Smooth muscle cell (in vitro differentiated cells): ENCODE measurements around the gene RNF26. TPM values are rescaled to one million over a fixed set of nuclear protein-coding genes. Genes with fewer than 3 reads are reported as not detected.

Experiments
- DNase-seq: peaks from one replicate; lab custom pipeline; 2025; ENCODE audit not compliant: unreplicated experiment; lab: John Stamatoyannopoulos, UW
- H2AFZ ChIP-seq: fragments of 200-600 bp; sonication (generic); 2 replicates; pipeline ENCODE4 v1.6.0; 2016; ENCODE audit warnings: antibody characterized with exemption, low read depth, mild to moderate bottlenecking
- H3F3A ChIP-seq: fragments of 200-600 bp; sonication (generic); 2 replicates; pipeline ENCODE4 v1.6.0; 2017; ENCODE audit warnings: antibody characterized with exemption, low read depth
- H3K27ac ChIP-seq: fragments of 200-600 bp; sonication (generic); 2 replicates; pipeline ENCODE4 v1.5.1; 2016; ENCODE audit warnings: low read depth, mild to moderate bottlenecking
- H3K27me3 ChIP-seq: fragments of 200-600 bp; sonication (generic); 2 replicates; pipeline ENCODE4 v1.6.1; 2016; ENCODE audit warnings: low read depth, mild to moderate bottlenecking
- H3K36me3 ChIP-seq: fragments of 200-600 bp; sonication (generic); 2 replicates; pipeline ENCODE4 v1.5.1; 2016; ENCODE audit warnings: low read depth
- H3K4me1 ChIP-seq: fragments of 200-600 bp; sonication (generic); 2 replicates; pipeline ENCODE4 v1.5.1; 2016; ENCODE audit warnings: low read depth
- H3K4me2 ChIP-seq: fragments of 200-600 bp; sonication (generic); 2 replicates; pipeline ENCODE4 v1.6.0; 2016; ENCODE audit warnings: mild to moderate bottlenecking
- H3K4me3 ChIP-seq: fragments of 200-600 bp; sonication (generic); 2 replicates; pipeline ENCODE4 v1.5.1; 2016; ENCODE audit warnings: mild to moderate bottlenecking
- H3K79me2 ChIP-seq: fragments of 200-600 bp; sonication (generic); 2 replicates; pipeline ENCODE4 v1.6.0; 2016; ENCODE audit warnings: low read depth, mild to moderate bottlenecking
- H3K9ac ChIP-seq: fragments of 200-600 bp; sonication (generic); 2 replicates; pipeline ENCODE4 v1.6.0; 2016; ENCODE audit warnings: low read depth
- H3K9me3 ChIP-seq: fragments of 200-600 bp; sonication (generic); replicated peaks from 2 replicates; pipeline ENCODE4 v1.5.1; 2016; ENCODE audit warnings: low read depth
- H4K20me1 ChIP-seq: fragments of 200-600 bp; sonication (generic); 2 replicates; pipeline ENCODE4 v1.6.0; 2016; ENCODE audit warnings: low read depth
- CTCF ChIP-seq: fragments of 200-600 bp; sonication (generic); IDR thresholded peaks from 2 replicates; pipeline ENCODE4 v1.5.1; 2017; ENCODE audit warnings: borderline replicate concordance, mild to moderate bottlenecking, antibody characterized with exemption; ENCODE audit not compliant: insufficient read depth, poor library complexity, severe bottlenecking
- WGBS: methylation state at CpG from one replicate; pipeline ENCODE4 v1.1.7; 2016; ENCODE audit warnings: low lambda C conversion rate; 5-methylcytosine and 5-hydroxymethylcytosine counted together
- polyA plus RNA-seq: library from polyadenylated mRNA; unstranded; fragments of >200 nt; fragmentation: Nextera tagmentation; extraction: Ambion mirVana; gene quantifications from 2 replicates; pipeline ENCODE4 v1.2.1, GENCODE V29; 2016
- total RNA-seq: library from RNA; depleted of rRNA; stranded (reverse); fragments of >200 nt; gene quantifications from 2 replicates; pipeline ENCODE4 v1.2.3, GENCODE V29; 2014

Gene RNF26
- total and polyA plus RNA-seq, 2 experiments from 2014 or later, result 14.6 to 63.1 TPM

DNA sequence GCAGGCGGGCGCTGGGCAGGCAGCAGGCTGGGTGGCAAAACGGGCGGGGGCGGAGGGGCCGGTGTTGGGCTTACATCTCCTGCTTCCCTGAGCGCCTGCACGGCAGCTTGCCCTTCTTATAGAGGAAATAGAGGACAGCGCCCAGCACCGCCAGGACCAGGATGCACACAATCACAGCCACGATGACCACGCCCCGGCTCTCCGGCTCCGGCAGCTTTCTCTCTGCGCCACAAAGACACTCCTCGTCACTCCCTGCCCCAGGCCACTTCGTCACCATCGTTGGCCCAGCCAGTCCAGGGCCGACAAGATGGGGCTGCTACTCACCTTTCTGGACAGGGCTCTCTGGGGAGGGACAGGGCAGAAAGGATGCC, 23.7 kb upstream of the RNF26 start:
- H3K9me3 ChIP-seq, result no peaks in the 10 kb centered on the region
- no peak overlapping the region for H3K4me2 ChIP-seq
- H3F3A ChIP-seq, result no peaks in the 10 kb centered on the region
- no peaks in the 10 kb centered on the region for H4K20me1 ChIP-seq
- H3K4me3 ChIP-seq, result no peak overlapping the region
- no peak for DNase-seq
- H3K79me2 ChIP-seq, result no peaks in the 10 kb centered on the region
- no peaks in the 10 kb centered on the region for H3K36me3 ChIP-seq
- H3K9ac ChIP-seq, result no peak overlapping the region
- peaks cover 21% of the 10 kb centered on the region for H3K4me1 ChIP-seq
- TF ChIP-seq CTCF, result no peak
- 95% methylated on average over 20 of the region's 20 CpGs for WGBS
- H3K27ac ChIP-seq, result no peak overlapping the region
- no peak overlapping the region for H2AFZ ChIP-seq
- no peaks in the 10 kb centered on the region for H3K27me3 ChIP-seq

DNA sequence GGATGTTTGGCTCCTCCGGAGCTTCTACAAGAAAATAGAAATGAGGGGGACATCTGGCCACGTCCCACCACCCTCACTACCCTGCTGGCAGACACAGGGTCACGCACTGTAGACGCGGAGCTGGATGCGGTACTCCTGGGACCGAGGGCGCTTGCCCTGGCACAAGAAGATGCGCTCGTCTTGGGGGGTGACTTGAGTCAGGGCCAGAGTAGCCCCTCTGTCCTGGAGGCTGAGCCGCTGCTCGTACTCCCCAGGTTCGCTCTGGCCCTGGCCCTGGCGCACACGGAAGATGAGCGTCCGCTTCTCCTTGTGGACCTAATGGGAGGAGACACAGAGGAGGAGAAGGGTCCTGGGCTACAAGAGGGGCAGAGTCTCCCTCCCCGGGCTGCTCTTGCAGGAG, 19.6 kb upstream of the RNF26 start:
- H3K27ac ChIP-seq, result no peak overlapping the region
- H3K9me3 ChIP-seq, result no peaks in the 10 kb centered on the region
- H2AFZ ChIP-seq, result no peak overlapping the region
- peaks cover 44% of the 10 kb centered on the region for H3K4me1 ChIP-seq
- no peaks in the 10 kb centered on the region for H3K36me3 ChIP-seq
- 94% methylated on average over 18 of the region's 18 CpGs for WGBS
- DNase-seq, result no peak
- peak overlapping the region; percentile 73 for H3K4me3 ChIP-seq
- peak overlapping the region; percentile 100 for H3K4me2 ChIP-seq
- H4K20me1 ChIP-seq, result no peaks in the 10 kb centered on the region
- no peaks in the 10 kb centered on the region for H3K27me3 ChIP-seq
- no peak overlapping the region for H3K9ac ChIP-seq
- no peak for TF ChIP-seq CTCF
- peaks cover 20% of the 10 kb centered on the region for H3F3A ChIP-seq
- no peaks in the 10 kb centered on the region for H3K79me2 ChIP-seq

DNA sequence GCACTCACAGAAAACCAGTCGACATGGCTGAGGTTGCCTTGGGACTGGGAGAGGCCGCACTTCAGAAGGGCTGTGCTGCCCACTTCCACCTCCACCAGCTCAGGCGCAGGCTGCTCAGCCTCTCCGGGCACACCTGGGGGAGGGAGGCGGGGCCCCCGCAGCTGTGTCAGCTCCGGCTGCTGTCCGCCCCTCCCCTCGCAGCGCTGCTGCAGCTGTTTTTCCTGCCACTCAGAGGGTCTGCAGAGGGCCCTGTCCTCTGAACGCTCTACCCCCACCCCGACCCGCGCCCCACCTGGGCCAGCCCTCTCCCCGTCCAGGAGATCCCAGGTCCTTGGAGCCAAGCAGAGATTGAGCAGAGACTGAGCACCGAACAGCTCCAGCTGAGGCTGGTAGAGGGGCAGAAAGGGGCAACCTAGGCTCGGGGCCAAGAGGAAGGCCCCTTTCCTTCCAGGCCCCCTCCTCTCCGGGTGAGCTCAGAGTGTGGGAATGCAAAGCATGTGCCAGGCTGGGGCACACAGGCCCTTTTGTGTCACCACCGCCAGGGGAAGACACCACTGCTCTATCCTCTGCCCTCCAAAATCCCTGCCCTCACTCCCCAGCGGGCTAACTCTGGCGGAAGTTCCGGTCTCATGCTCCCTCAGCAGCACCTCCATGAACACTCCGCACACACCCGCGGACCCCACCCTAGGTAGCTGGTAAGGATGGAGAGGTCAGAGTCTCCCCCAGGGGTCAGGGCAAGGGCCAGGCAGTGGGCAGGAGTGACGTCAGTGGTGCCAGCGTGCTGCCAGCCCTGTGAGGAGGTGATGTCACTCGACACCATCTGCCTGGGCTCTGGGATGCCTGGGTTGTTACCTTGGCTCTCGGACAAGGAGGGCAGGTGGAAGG, 19.0 kb upstream of the RNF26 start:
- 16% methylated on average over 26 of the region's 29 CpGs for WGBS
- Histone ChIP-seq H3K36me3 (no peaks in the 10 kb centered on the region), H3F3A (peaks cover 27% of the 10 kb centered on the region), H3K4me2 (peak overlapping the region; percentile 100), H2AFZ (peak overlapping the region; percentile 77), H3K9ac (peak overlapping the region; percentile 43), H3K79me2 (no peaks in the 10 kb centered on the region), H3K9me3 (no peaks in the 10 kb centered on the region), H3K4me3 (peak overlapping the region; percentile 73), H3K27ac (no peak overlapping the region), H3K4me1 (peaks cover 50% of the 10 kb centered on the region), H3K27me3 (no peaks in the 10 kb centered on the region), H4K20me1 (no peaks in the 10 kb centered on the region)
- no peak for DNase-seq
- TF ChIP-seq CTCF, result peak; percentile 14
